ENCODE results near the gene BCKDK.
A peak's percentile ranks its signal among the peaks of the same experiment; 100 is the strongest.
"Not testable (repeated sequence)": the region's sequence is repeated elsewhere in the genome, so short reads cannot be mapped to it uniquely, and the experiment has no call there.

BCKDK gene

DNA sequence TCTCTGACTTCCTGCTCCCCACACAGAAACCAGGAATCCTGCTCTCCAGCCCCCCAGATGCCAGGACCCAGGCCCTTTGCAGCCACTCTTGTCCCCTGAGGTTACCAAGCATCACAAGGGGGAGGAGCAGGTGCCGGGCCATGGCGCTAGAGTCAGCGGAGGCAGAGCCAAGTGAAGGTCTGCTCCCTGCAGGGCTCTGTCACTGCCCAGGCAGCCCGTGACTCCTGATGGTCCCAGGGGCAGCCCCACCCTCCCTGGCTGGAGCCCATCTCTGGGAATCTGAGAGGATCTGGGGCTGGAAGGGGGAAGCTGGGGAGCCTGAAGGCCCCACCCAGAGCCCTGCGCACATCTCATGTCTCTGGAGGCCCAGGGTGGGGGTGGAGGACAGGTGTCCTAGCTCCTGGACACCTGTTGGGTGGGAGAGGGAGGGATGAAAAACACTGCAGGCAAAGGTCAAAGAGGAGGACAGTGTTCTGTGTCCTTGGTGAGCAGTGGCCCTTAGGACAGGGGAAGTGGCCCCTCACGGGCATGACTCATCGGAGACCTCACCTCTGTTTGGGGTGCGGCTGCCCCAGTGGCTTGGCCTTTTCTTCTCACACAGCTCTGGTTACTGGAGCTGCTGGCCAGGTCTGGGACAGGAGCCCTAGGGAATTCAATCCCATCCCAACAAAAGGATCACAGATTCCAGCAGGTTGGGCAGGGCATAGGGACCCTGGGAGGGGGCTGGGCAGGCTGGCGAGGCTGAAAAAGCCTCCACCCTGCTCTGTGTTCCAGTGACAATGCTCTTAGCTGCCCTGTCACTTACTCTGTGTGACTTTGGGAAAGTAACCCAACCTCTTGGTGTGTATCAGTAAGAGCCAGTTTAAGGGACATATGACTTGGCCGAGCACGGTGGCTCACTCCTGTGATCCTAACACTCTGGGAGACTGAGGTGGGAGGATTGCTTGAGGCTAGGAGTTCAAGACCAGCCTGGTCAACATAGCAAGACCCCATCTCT, 42.0 kb downstream of the BCKDK start, which contains the start of gene PRSS36:
Gene PRSS36 (minus strand): TSS at position 173 of the 997 bp plus-strand sequence. CDS start 31 bp downstream, at position 142.
- TF ChIP-seq PPARA (CRISPR knock-in tag; IDR thresholded peaks at IDR 0.05; ENCODE audit: borderline replicate concordance): no peak
- TF ChIP-seq, protein P1, sequence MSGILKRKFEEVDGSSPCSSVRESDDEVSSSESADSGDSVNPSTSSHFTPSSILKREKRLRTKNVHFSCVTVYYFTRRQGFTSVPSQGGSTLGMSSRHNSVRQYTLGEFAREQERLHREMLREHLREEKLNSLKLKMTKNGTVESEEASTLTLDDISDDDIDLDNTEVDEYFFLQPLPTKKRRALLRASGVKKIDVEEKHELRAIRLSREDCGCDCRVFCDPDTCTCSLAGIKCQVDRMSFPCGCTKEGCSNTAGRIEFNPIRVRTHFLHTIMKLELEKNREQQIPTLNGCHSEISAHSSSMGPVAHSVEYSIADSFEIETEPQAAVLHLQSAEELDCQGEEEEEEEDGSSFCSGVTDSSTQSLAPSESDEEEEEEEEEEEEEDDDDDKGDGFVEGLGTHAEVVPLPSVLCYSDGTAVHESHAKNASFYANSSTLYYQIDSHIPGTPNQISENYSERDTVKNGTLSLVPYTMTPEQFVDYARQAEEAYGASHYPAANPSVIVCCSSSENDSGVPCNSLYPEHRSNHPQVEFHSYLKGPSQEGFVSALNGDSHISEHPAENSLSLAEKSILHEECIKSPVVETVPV (CRISPR knock-in tag; IDR thresholded peaks at IDR 0.05): no peak
- TF ChIP-seq, protein P2, sequence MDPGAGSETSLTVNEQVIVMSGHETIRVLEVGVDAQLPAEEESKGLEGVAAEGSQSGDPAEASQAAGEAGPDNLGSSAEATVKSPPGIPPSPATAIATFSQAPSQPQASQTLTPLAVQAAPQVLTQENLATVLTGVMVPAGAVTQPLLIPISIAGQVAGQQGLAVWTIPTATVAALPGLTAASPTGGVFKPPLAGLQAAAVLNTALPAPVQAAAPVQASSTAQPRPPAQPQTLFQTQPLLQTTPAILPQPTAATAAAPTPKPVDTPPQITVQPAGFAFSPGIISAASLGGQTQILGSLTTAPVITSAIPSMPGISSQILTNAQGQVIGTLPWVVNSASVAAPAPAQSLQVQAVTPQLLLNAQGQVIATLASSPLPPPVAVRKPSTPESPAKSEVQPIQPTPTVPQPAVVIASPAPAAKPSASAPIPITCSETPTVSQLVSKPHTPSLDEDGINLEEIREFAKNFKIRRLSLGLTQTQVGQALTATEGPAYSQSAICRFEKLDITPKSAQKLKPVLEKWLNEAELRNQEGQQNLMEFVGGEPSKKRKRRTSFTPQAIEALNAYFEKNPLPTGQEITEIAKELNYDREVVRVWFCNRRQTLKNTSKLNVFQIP (CRISPR knock-in tag; IDR thresholded peaks at IDR 0.05; ENCODE audit: borderline replicate concordance, low read depth): no peak
- TF ChIP-seq ISL1 (CRISPR knock-in tag; IDR thresholded peaks at IDR 0.05): no peak
- TF ChIP-seq, protein P3, sequence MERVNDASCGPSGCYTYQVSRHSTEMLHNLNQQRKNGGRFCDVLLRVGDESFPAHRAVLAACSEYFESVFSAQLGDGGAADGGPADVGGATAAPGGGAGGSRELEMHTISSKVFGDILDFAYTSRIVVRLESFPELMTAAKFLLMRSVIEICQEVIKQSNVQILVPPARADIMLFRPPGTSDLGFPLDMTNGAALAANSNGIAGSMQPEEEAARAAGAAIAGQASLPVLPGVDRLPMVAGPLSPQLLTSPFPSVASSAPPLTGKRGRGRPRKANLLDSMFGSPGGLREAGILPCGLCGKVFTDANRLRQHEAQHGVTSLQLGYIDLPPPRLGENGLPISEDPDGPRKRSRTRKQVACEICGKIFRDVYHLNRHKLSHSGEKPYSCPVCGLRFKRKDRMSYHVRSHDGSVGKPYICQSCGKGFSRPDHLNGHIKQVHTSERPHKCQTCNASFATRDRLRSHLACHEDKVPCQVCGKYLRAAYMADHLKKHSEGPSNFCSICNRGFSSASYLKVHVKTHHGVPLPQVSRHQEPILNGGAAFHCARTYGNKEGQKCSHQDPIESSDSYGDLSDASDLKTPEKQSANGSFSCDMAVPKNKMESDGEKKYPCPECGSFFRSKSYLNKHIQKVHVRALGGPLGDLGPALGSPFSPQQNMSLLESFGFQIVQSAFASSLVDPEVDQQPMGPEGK (CRISPR knock-in tag; IDR thresholded peaks at IDR 0.05; ENCODE audit: borderline replicate concordance): no peak
- no peak for TF ChIP-seq ZFP30 (CRISPR knock-in tag; IDR thresholded peaks at IDR 0.05)
- no peak for TF ChIP-seq OSR1 (CRISPR knock-in tag; IDR thresholded peaks at IDR 0.05)
- TF ChIP-seq ZFP3 (CRISPR knock-in tag; IDR thresholded peaks at IDR 0.05): no peak
- TF ChIP-seq ESRRG (CRISPR knock-in tag; IDR thresholded peaks at IDR 0.05): no peak
- no peak for TF ChIP-seq GLIS3 (CRISPR knock-in tag; IDR thresholded peaks at IDR 0.05)
- TF ChIP-seq ZC3H10 (CRISPR knock-in tag; IDR thresholded peaks at IDR 0.05): no peak
- no peak for TF ChIP-seq TOX (CRISPR knock-in tag; IDR thresholded peaks at IDR 0.05; ENCODE audit: borderline replicate concordance)
- no peak for TF ChIP-seq ZNF70 (CRISPR knock-in tag; IDR thresholded peaks at IDR 0.05)
- TF ChIP-seq BACH2 (CRISPR knock-in tag; IDR thresholded peaks at IDR 0.05; ENCODE audit: borderline replicate concordance): no peak
- TF ChIP-seq SNAI2 (CRISPR knock-in tag; IDR thresholded peaks at IDR 0.05): no peak
- no peak for TF ChIP-seq ZNF8 (CRISPR knock-in tag; IDR thresholded peaks at IDR 0.05)
- no peak for TF ChIP-seq TCF4 (CRISPR knock-in tag; IDR thresholded peaks at IDR 0.05; ENCODE audit: borderline replicate concordance)
- TF ChIP-seq, protein P4, sequence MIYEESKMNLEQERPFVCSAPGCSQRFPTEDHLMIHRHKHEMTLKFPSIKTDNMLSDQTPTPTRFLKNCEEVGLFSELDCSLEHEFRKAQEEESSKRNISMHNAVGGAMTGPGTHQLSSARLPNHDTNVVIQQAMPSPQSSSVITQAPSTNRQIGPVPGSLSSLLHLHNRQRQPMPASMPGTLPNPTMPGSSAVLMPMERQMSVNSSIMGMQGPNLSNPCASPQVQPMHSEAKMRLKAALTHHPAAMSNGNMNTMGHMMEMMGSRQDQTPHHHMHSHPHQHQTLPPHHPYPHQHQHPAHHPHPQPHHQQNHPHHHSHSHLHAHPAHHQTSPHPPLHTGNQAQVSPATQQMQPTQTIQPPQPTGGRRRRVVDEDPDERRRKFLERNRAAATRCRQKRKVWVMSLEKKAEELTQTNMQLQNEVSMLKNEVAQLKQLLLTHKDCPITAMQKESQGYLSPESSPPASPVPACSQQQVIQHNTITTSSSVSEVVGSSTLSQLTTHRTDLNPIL (CRISPR knock-in tag; IDR thresholded peaks at IDR 0.05; ENCODE audit: low read depth): no peak
- no peak for TF ChIP-seq RARB (CRISPR knock-in tag; IDR thresholded peaks at IDR 0.05)
- ATAC-seq: no peak

DNA sequence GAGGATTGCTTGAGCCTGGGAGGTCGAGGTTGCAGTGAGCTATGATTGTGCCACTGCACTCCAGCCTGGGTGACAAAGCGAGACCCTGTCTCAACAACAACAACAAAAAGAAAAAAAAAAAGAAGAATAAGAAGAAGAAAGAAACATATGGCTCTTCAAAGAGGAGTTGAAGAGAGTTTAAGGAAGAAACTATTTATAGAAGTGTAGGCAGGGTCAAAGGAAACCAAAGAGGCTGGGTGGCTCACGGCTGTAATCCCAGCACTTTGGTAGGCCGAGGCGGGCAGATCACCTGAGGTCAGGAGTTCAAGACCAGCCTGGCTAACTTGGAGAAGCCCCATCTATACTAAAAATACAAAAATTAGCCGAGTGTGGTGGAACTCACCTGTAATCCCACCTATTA, 42.8 kb downstream of the BCKDK start:
- ATAC-seq: not testable (repeated sequence)

DNA sequence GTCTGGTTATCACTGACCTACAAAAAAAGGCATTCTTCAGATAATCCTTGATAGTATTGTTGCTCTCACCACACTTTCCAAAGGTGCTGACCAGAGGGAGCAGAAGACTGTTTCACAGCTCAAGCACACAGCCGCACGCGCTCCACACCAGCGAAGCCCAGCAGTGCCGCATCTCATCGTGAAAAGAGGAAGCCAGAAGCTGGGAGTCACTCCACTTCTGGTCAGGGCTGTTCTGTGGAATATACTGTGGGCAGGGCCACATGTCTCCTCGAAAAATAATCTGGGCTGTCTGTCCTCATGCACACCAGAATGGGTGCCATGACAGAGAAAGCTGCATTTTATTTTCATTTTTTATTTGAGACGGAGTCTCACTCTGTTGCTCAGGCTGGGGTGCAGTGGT, 49.0 kb downstream of the BCKDK start:
- TF ChIP-seq PPARA (CRISPR knock-in tag; IDR thresholded peaks at IDR 0.05; ENCODE audit: borderline replicate concordance) (no peak), ZC3H10 (CRISPR knock-in tag; IDR thresholded peaks at IDR 0.05) (no peak), GLIS3 (CRISPR knock-in tag; IDR thresholded peaks at IDR 0.05) (no peak), ZNF565 (CRISPR knock-in tag; conservative IDR thresholded peaks at IDR 0.05; ENCODE audit: low read depth) (no peak), ISL1 (CRISPR knock-in tag; IDR thresholded peaks at IDR 0.05) (no peak), ZFP30 (CRISPR knock-in tag; IDR thresholded peaks at IDR 0.05) (no peak), ZNF70 (CRISPR knock-in tag; IDR thresholded peaks at IDR 0.05) (no peak), ZFP3 (CRISPR knock-in tag; IDR thresholded peaks at IDR 0.05) (no peak), OSR1 (CRISPR knock-in tag; IDR thresholded peaks at IDR 0.05) (no peak), BACH2 (CRISPR knock-in tag; IDR thresholded peaks at IDR 0.05; ENCODE audit: borderline replicate concordance) (no peak), RARB (CRISPR knock-in tag; IDR thresholded peaks at IDR 0.05) (no peak), TOX (CRISPR knock-in tag; IDR thresholded peaks at IDR 0.05; ENCODE audit: borderline replicate concordance) (no peak), ARNTL (CRISPR knock-in tag; IDR thresholded peaks at IDR 0.05; ENCODE audit: borderline replicate concordance, low read depth) (no peak), TCF4 (CRISPR knock-in tag; IDR thresholded peaks at IDR 0.05; ENCODE audit: borderline replicate concordance) (no peak)
- TF ChIP-seq, protein P4 (CRISPR knock-in tag; IDR thresholded peaks at IDR 0.05; ENCODE audit: low read depth): no peak
- TF ChIP-seq, protein P1 (CRISPR knock-in tag; IDR thresholded peaks at IDR 0.05): no peak
- TF ChIP-seq, protein P5, sequence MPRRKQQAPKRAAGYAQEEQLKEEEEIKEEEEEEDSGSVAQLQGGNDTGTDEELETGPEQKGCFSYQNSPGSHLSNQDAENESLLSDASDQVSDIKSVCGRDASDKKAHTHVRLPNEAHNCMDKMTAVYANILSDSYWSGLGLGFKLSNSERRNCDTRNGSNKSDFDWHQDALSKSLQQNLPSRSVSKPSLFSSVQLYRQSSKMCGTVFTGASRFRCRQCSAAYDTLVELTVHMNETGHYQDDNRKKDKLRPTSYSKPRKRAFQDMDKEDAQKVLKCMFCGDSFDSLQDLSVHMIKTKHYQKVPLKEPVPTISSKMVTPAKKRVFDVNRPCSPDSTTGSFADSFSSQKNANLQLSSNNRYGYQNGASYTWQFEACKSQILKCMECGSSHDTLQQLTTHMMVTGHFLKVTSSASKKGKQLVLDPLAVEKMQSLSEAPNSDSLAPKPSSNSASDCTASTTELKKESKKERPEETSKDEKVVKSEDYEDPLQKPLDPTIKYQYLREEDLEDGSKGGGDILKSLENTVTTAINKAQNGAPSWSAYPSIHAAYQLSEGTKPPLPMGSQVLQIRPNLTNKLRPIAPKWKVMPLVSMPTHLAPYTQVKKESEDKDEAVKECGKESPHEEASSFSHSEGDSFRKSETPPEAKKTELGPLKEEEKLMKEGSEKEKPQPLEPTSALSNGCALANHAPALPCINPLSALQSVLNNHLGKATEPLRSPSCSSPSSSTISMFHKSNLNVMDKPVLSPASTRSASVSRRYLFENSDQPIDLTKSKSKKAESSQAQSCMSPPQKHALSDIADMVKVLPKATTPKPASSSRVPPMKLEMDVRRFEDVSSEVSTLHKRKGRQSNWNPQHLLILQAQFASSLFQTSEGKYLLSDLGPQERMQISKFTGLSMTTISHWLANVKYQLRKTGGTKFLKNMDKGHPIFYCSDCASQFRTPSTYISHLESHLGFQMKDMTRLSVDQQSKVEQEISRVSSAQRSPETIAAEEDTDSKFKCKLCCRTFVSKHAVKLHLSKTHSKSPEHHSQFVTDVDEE (CRISPR knock-in tag; IDR thresholded peaks at IDR 0.05): no peak
- peak; percentile 62 for ATAC-seq
